Stomach (tissue), 9 donors: ENCODE data around the gene ZNF202. TPM values are rescaled to one million over a fixed set of nuclear protein-coding genes. Genes with fewer than 3 reads are reported as not detected.

Source experiments
- DNase-seq, 2 donors: peaks; one replicate each; pipeline versions ENCODE4 v3.0.0 to v3.0.0-alpha.2; 2013 to 2019
- H3K27ac ChIP-seq, 5 donors: fragments of 200-600 bp in 4 of 5; sonication (generic) in 4 of 5; one replicate each; pipeline ENCODE4 v1.5.1; 2013 to 2019; ENCODE audit warnings: mild to moderate bottlenecking in 1 of 5, moderate library complexity in 1 of 5
- H3K27me3 ChIP-seq, 3 donors: fragments of 200-600 bp; sonication (generic); one replicate each; pipeline ENCODE4 v1.5.1; 2017 to 2019; ENCODE audit warnings: mixed run types in 1 of 3
- H3K36me3 ChIP-seq, 4 donors: fragments of 200-600 bp; sonication (generic); 1 replicate in 3 of 4; 2 replicates in 1 of 4; pipeline ENCODE4 v1.5.1; 2016 to 2019
- H3K4me1 ChIP-seq, 4 donors: fragments of 200-600 bp; sonication (generic); one replicate each; pipeline ENCODE4 v1.5.1; 2016 to 2019
- H3K4me3 ChIP-seq, 4 donors: fragments of 200-600 bp; sonication (generic) in 3 of 4; one replicate each; pipeline ENCODE4 v1.5.1; 2016 to 2019; ENCODE audit warnings: mild to moderate bottlenecking in 1 of 4
- H3K9me3 ChIP-seq, 4 donors: fragments of 200-600 bp; sonication (generic); one replicate each; pipeline ENCODE4 v1.5.1; 2016 to 2019
- CTCF ChIP-seq, 7 experiments: fragments of 450-650 bp in 4 of 7; fragments of 200-600 bp in 3 of 7; sonication (generic) in 3 of 7; IDR thresholded peaks; one replicate each; pipeline ENCODE4 v1.5.1; 2016 to 2019; ENCODE audit warnings: antibody characterized with exemption in 7 of 7, control low read depth in 2 of 7, mild to moderate bottlenecking in 1 of 7
- EP300 ChIP-seq: sonication (generic); formaldehyde crosslinking; IDR thresholded peaks from one replicate; pipeline ENCODE4 v1.6.1; 2017; ENCODE audit warnings: antibody characterized with exemption
- POLR2A ChIP-seq, 4 donors: fragments of 450-650 bp; IDR thresholded peaks; one replicate each; pipeline ENCODE4 v1.6.1; 2016; ENCODE audit warnings: antibody characterized with exemption in 4 of 4, control low read depth in 2 of 4, mild to moderate bottlenecking in 1 of 4, moderate library complexity in 1 of 4
- POLR2AphosphoS5 ChIP-seq, 3 donors: sonication (generic); formaldehyde crosslinking; IDR thresholded peaks; one replicate each; pipeline ENCODE4 v1.6.1; 2016; ENCODE audit warnings: antibody characterized with exemption in 3 of 3
- WGBS, 5 donors: extraction: QIAGEN DNeasy Blood & Tissue Kit in 3 of 5; methylation state at CpG; one replicate each; pipeline versions ENCODE4 v1.1.5 to v1.1.7; 2013 to 2018; 5-methylcytosine and 5-hydroxymethylcytosine counted together
- intact Hi-C: fragments of 100-400 bp; cut with DNase I; formaldehyde crosslinking; loops from one replicate; pipeline ENCODE4 v1.15.1; 2023; ENCODE audit warnings: low total_unique reads
- polyA plus RNA-seq, 3 donors: library from polyadenylated mRNA; stranded (reverse); fragments of 200-250 nt; gene quantifications; one replicate each; pipeline ENCODE4 v1.2.3, GENCODE V29; 2013
- small RNA-seq, 4 donors: library from RNA; depleted of rRNA; stranded (forward); fragments of <200 nt; gene quantifications; one replicate each; pipeline ENCODE3, GENCODE V24; 2016
- total RNA-seq, 5 donors: library from RNA; depleted of rRNA; stranded (reverse); fragments of >200 nt; gene quantifications; one replicate each; pipeline versions ENCODE4 v1.1.0 to v1.2.3, GENCODE V29; 2014 to 2016
- donor health status: healthy with polysubstance abuse.
- donor health status: Bipolar disorder and iron deficiency.
- donor health status: healthy.

Gene ZNF202
- total and polyA plus RNA-seq, 8 donors: 1.7 to 17.4 (median 4.6) TPM

GRCh38 chr11:123681030-123681429, 60.4 kb downstream of the ZNF202 start:
- Histone ChIP-seq H3K27me3 (peaks cover 0 to 5% (median 0%) of the 10 kb centered on the region in 3 donors), H3K4me3 (no peak overlapping the region), H3K36me3 (no peaks in the 10 kb centered on the region), H3K27ac (no peak overlapping the region), H3K4me1 (no peaks in the 10 kb centered on the region), H3K9me3 (no peaks in the 10 kb centered on the region)
- peak in 1 of 2 donors; percentile 27 for DNase-seq
- intact Hi-C loops: no loop called here
- TF ChIP-seq POLR2AphosphoS5 (IDR thresholded peaks at IDR 0.05) (no peak), POLR2A (IDR thresholded peaks at IDR 0.05) (no peak)
- 48 to 84% (median 76%) methylated on average over 2 of the region's 2 CpGs for WGBS, 5 donors

- no peak for DNase-seq
- no peaks in the 10 kb centered on the region for H3K9me3 ChIP-seq
- TF ChIP-seq EP300 (no peak), CTCF (IDR thresholded peaks at IDR 0.05) (no peak), POLR2AphosphoS5 (IDR thresholded peaks at IDR 0.05) (no peak), POLR2A (IDR thresholded peaks at IDR 0.05) (no peak)
- 90 to 97% (median 91%) methylated on average over 2 of the region's 2 CpGs for WGBS, 5 donors
- H3K4me3 ChIP-seq: no peak overlapping the region
- intact Hi-C loops: no loop called here
- peaks cover 0 to 5% (median 0%) of the 10 kb centered on the region in 3 donors for H3K27me3 ChIP-seq
- H3K4me1 ChIP-seq: no peaks in the 10 kb centered on the region
- no peaks in the 10 kb centered on the region for H3K36me3 ChIP-seq
- no peak overlapping the region for H3K27ac ChIP-seq
Observed at GRCh38 chr11:123678246-123678645, 63.2 kb downstream of the ZNF202 start.

GRCh38 chr11:123677510-123677909, 64.0 kb downstream of the ZNF202 start:
- no peaks in the 10 kb centered on the region for H3K36me3 ChIP-seq
- no peak overlapping the region for H3K27ac ChIP-seq
- TF ChIP-seq EP300 (no peak), POLR2A (IDR thresholded peaks at IDR 0.05) (no peak), CTCF (IDR thresholded peaks at IDR 0.05) (no peak), POLR2AphosphoS5 (IDR thresholded peaks at IDR 0.05) (no peak)
- no peaks in the 10 kb centered on the region for H3K9me3 ChIP-seq
- no peak overlapping the region for H3K4me3 ChIP-seq
- no peak for DNase-seq
- intact Hi-C loops: no loop called here
- H3K27me3 ChIP-seq: peaks cover 0 to 5% (median 0%) of the 10 kb centered on the region in 3 donors
- H3K4me1 ChIP-seq: no peaks in the 10 kb centered on the region
- WGBS, 5 donors: 66 to 74% (median 71%) methylated on average over 2 of the region's 2 CpGs

GRCh38 chr11:123674297-123674696, 67.2 kb downstream of the ZNF202 start:
- Histone ChIP-seq H3K4me3 (no peak overlapping the region), H3K36me3 (no peaks in the 10 kb centered on the region), H3K27ac (no peak overlapping the region), H3K9me3 (no peaks in the 10 kb centered on the region), H3K4me1 (no peaks in the 10 kb centered on the region), H3K27me3 (no peaks in the 10 kb centered on the region)
- TF ChIP-seq POLR2A (IDR thresholded peaks at IDR 0.05): no peak
- TF ChIP-seq EP300: no peak
- no peak for TF ChIP-seq POLR2AphosphoS5 (IDR thresholded peaks at IDR 0.05)
- TF ChIP-seq CTCF (IDR thresholded peaks at IDR 0.05): no peak
- DNase-seq: no peak
- intact Hi-C loops: no loop called here
- 49 to 92% (median 50%) methylated on average over 2 of the region's 2 CpGs for WGBS, 5 donors

Small RNA genes lying within 50 kb of the gene (small RNA-seq; reads per million reads assigned to genes)
- 0 reads per million in 4 donors for gene RNU1-21P

Other genes with a start within 250 kb of the ZNF202 start
- 1 to 10 TPM in 2 of 5 donors, not detected in 3; 1.4 to 2.2 TPM for gene SCN3B, start 87.0 kb downstream of the ZNF202 start, total RNA-seq
- gene SCN3B, start 87.0 kb downstream of the ZNF202 start, polyA plus RNA-seq: under 1 TPM; 0.15 to 0.38 (median 0.19) TPM
- gene OR6X1, start 12.9 kb upstream of the ZNF202 start, total RNA-seq: not detected
- not detected for gene OR6X1, start 12.9 kb upstream of the ZNF202 start, polyA plus RNA-seq
- not detected for gene OR6M1, start 64.7 kb upstream of the ZNF202 start, total RNA-seq
- gene OR6M1, start 64.7 kb upstream of the ZNF202 start, polyA plus RNA-seq: not detected
- gene TMEM225, start 144.0 kb upstream of the ZNF202 start, total RNA-seq: not detected
- gene TMEM225, start 144.0 kb upstream of the ZNF202 start, polyA plus RNA-seq: not detected
- gene OR8D4, start 160.5 kb upstream of the ZNF202 start, total RNA-seq: 1 to 10 TPM in 2 of 5 donors, not detected in 3; 1.4 to 1.5 TPM
- gene OR8D4, start 160.5 kb upstream of the ZNF202 start, polyA plus RNA-seq: not detected
- 1 to 10 TPM in 1 of 5 donors, not detected in 4; 4.4 TPM for gene OR4D5, start 198.0 kb upstream of the ZNF202 start, total RNA-seq
- not detected for gene OR4D5, start 198.0 kb upstream of the ZNF202 start, polyA plus RNA-seq
- gene OR6T1, start 202.2 kb upstream of the ZNF202 start, total RNA-seq: not detected
- gene OR6T1, start 202.2 kb upstream of the ZNF202 start, polyA plus RNA-seq: not detected
- gene OR10S1, start 236.1 kb upstream of the ZNF202 start, total RNA-seq: not detected
- gene OR10S1, start 236.1 kb upstream of the ZNF202 start, polyA plus RNA-seq: not detected